D721Med (cell line): ENCODE data around the gene CFAP74.
A peak's percentile ranks its signal among the peaks of the same experiment; 100 is the strongest.

Experiments used
- DNase-seq: peaks from one replicate; pipeline ENCODE4 v3.0.0; 2011; ENCODE audit warnings: low spot score; ENCODE audit not compliant: insufficient read length
- FAIRE-seq: peaks from 2 replicates; lab custom pipeline; 2011; peaks lifted over from hg19 to GRCh38; lab: Jason Lieb, UNC
- TF ChIP-seq, protein P1 (sequence below): IDR thresholded peaks from 2 replicates; pipeline ENCODE4 v1.5.1; 2012; ENCODE audit warnings: mild to moderate bottlenecking, control low read depth; ENCODE audit not compliant: insufficient read depth; ENCODE audit errors: missing control alignments

Gene CFAP74

DNA sequence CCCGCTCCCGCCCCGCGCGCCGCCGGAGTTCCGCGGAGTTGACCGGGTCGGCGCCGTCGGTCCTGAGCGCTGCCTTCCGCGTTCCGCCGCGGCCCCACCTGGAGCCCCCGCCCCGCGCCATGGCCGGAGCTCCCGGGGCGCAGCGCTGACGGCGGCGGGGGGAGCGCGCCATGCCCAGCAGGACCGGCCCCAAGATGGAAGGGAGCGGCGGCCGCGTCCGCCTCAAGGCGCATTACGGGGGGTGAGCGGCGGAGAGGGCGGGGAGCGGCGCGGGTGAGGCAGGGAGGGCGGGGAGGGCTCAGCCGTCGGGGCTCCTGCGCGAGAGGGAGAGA, 46.8 kb upstream of the CFAP74 start:
- TF ChIP-seq, protein P1, sequence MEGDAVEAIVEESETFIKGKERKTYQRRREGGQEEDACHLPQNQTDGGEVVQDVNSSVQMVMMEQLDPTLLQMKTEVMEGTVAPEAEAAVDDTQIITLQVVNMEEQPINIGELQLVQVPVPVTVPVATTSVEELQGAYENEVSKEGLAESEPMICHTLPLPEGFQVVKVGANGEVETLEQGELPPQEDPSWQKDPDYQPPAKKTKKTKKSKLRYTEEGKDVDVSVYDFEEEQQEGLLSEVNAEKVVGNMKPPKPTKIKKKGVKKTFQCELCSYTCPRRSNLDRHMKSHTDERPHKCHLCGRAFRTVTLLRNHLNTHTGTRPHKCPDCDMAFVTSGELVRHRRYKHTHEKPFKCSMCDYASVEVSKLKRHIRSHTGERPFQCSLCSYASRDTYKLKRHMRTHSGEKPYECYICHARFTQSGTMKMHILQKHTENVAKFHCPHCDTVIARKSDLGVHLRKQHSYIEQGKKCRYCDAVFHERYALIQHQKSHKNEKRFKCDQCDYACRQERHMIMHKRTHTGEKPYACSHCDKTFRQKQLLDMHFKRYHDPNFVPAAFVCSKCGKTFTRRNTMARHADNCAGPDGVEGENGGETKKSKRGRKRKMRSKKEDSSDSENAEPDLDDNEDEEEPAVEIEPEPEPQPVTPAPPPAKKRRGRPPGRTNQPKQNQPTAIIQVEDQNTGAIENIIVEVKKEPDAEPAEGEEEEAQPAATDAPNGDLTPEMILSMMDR: no peak
- FAIRE-seq: no peak
- DNase-seq: no peak

DNA sequence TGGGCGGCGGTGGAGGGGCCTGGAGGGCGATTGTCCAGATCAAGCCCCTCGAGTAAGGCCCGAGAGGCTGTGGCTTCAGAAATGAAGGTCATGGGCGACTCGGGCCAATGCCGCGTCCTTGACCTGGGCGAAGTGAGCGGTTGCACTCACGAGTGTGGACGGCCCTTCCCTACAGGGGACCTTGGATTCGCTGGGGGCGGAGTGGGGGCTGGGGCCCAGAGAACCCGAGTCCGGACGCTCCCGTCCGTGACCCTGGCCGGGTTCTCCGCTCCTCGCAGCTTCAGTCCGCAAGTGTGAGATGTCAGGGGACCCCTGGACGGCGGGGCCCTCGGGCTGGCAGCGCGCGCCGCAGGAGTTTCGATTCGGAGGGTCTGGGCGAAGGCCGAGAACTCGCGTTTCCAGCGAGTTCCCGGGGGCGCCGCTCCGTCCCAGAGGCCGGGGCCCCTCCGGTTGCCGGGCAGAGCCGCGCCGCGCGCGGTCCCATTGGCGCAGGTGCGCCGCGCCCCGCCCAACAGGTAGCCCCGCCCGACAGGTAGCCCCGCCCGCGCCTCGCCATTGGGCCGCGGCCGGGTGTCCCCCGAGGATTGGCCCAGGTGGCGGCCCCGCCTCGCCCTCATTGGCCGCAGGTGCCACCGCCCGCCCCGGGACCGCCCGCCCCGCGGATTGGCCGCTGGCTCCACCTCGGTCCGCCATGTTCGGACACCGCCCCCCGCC, 46.3 kb upstream of the CFAP74 start, which contains the start of gene PRKCZ:
TSS of gene PRKCZ (plus strand) at position 694 of the 714 bp plus-strand sequence. CDS start 220 bp downstream, outside the sequence.
- DNase-seq (peak; percentile 51), FAIRE-seq (no peak)
- TF ChIP-seq, protein P1: no peak

GRCh38 chr1:2049225-2049717, 45.7 kb upstream of the CFAP74 start:
- TF ChIP-seq, protein P1: no peak
- DNase-seq: no peak
- FAIRE-seq: no peak

- TF ChIP-seq, protein P1: no peak
- DNase-seq (no peak), FAIRE-seq (no peak)
Measured at GRCh38 chr1:2047749-2048729, 44.5 kb upstream of the CFAP74 start.

GRCh38 chr1:2046953-2047748, 43.6 kb upstream of the CFAP74 start:
- no peak for FAIRE-seq
- TF ChIP-seq, protein P1: no peak
- no peak for DNase-seq

- TF ChIP-seq, protein P1: peak; percentile 51
Measured at GRCh38 chr1:2046174-2046917, 42.8 kb upstream of the CFAP74 start.

More at GRCh38 chr1:2046174-2046917, 42.8 kb upstream of the CFAP74 start:
- FAIRE-seq (no peak), DNase-seq (no peak)
